ENCODE data around the gene PAGR1.
A peak's percentile ranks its signal among the peaks of the same experiment; 100 is the strongest.

Gene PAGR1

GRCh38 chr16:29812754-29813643 is 3.0 kb upstream of the PAGR1 start:
- Histone ChIP-seq H3K4me3 (ENCODE audit: low read length in 2 of 2) (peak overlapping the region; percentile 60 to 65), H3K9ac (ENCODE audit: low read depth in 1 of 2, low read length in 2 of 2) (peak overlapping the region in 1 of 2 donors; percentile 47), H3K27ac (ENCODE audit: low read depth in 2 of 2, low read length in 2 of 2) (peak overlapping the region in 1 of 2 donors; percentile 85), H3K27me3 (ENCODE audit: control insufficient read depth in 2 of 2, insufficient read depth in 2 of 2, low read length in 2 of 2) (no peaks in the 10 kb centered on the region), H3K9me3 (ENCODE audit: control insufficient read depth in 2 of 2, low read length in 2 of 2) (no peaks in the 10 kb centered on the region), H3K36me3 (ENCODE audit: control insufficient read depth in 2 of 2, insufficient read depth in 2 of 2, low read length in 2 of 2) (peaks cover 14 to 17% of the 10 kb centered on the region in 2 donors), H3K4me1 (ENCODE audit: control insufficient read depth in 2 of 2, insufficient read depth in 2 of 2, low read length in 2 of 2) (peaks cover 59 to 65% of the 10 kb centered on the region in 2 donors)

GRCh38 chr16:29813644-29814562 is 2.0 kb upstream of the PAGR1 start:
- Histone ChIP-seq H3K36me3 (ENCODE audit: control insufficient read depth in 2 of 2, insufficient read depth in 2 of 2, low read length in 2 of 2) (peaks cover 12 to 15% of the 10 kb centered on the region in 2 donors), H3K9me3 (ENCODE audit: control insufficient read depth in 2 of 2, low read length in 2 of 2) (no peaks in the 10 kb centered on the region), H3K27ac (ENCODE audit: low read depth in 2 of 2, low read length in 2 of 2) (no peak overlapping the region), H3K27me3 (ENCODE audit: control insufficient read depth in 2 of 2, insufficient read depth in 2 of 2, low read length in 2 of 2) (no peaks in the 10 kb centered on the region), H3K9ac (ENCODE audit: low read depth in 1 of 2, low read length in 2 of 2) (no peak overlapping the region), H3K4me1 (ENCODE audit: control insufficient read depth in 2 of 2, insufficient read depth in 2 of 2, low read length in 2 of 2) (peaks cover 54 to 66% of the 10 kb centered on the region in 2 donors), H3K4me3 (ENCODE audit: low read length in 2 of 2) (no peak overlapping the region)

GRCh38 chr16:29814592-29814991 is 1.4 kb upstream of the PAGR1 start:
- no peak overlapping the region for H3K27ac ChIP-seq (ENCODE audit: low read depth in 2 of 2, low read length in 2 of 2)
- H3K9ac ChIP-seq (ENCODE audit: low read depth in 1 of 2, low read length in 2 of 2) = peak overlapping the region in 1 of 2 donors; percentile 74
- no peaks in the 10 kb centered on the region for H3K27me3 ChIP-seq (ENCODE audit: control insufficient read depth in 2 of 2, insufficient read depth in 2 of 2, low read length in 2 of 2)
- peak overlapping the region in 1 of 2 donors; percentile 88 for H3K4me3 ChIP-seq (ENCODE audit: low read length in 2 of 2)
- peaks cover 55 to 64% of the 10 kb centered on the region in 2 donors for H3K4me1 ChIP-seq (ENCODE audit: control insufficient read depth in 2 of 2, insufficient read depth in 2 of 2, low read length in 2 of 2)
- H3K9me3 ChIP-seq (ENCODE audit: control insufficient read depth in 2 of 2, low read length in 2 of 2) = no peaks in the 10 kb centered on the region
- peaks cover 6 to 13% of the 10 kb centered on the region in 2 donors for H3K36me3 ChIP-seq (ENCODE audit: control insufficient read depth in 2 of 2, insufficient read depth in 2 of 2, low read length in 2 of 2)

GRCh38 chr16:29815032-29815721 is 775 bp upstream of the PAGR1 start:
- Histone ChIP-seq H3K27me3 (ENCODE audit: control insufficient read depth in 2 of 2, insufficient read depth in 2 of 2, low read length in 2 of 2) (no peaks in the 10 kb centered on the region), H3K4me1 (ENCODE audit: control insufficient read depth in 2 of 2, insufficient read depth in 2 of 2, low read length in 2 of 2) (peaks cover 55 to 63% of the 10 kb centered on the region in 2 donors), H3K9ac (ENCODE audit: low read depth in 1 of 2, low read length in 2 of 2) (peak overlapping the region in 1 of 2 donors; percentile 74), H3K4me3 (ENCODE audit: low read length in 2 of 2) (peak overlapping the region; percentile 88 to 89), H3K27ac (ENCODE audit: low read depth in 2 of 2, low read length in 2 of 2) (peak overlapping the region in 1 of 2 donors; percentile 95), H3K9me3 (ENCODE audit: control insufficient read depth in 2 of 2, low read length in 2 of 2) (no peaks in the 10 kb centered on the region), H3K36me3 (ENCODE audit: control insufficient read depth in 2 of 2, insufficient read depth in 2 of 2, low read length in 2 of 2) (peaks cover under 1 to 14% of the 10 kb centered on the region in 2 donors)

GRCh38 chr16:29816694-29817441 is 916 bp downstream of the PAGR1 start:
- peak overlapping the region; percentile 74 to 96 for H3K9ac ChIP-seq (ENCODE audit: low read depth in 1 of 2, low read length in 2 of 2)
- peaks cover 46 to 54% of the 10 kb centered on the region in 2 donors for H3K4me1 ChIP-seq (ENCODE audit: control insufficient read depth in 2 of 2, insufficient read depth in 2 of 2, low read length in 2 of 2)
- peak overlapping the region; percentile 88 to 89 for H3K4me3 ChIP-seq (ENCODE audit: low read length in 2 of 2)
- H3K27ac ChIP-seq (ENCODE audit: low read depth in 2 of 2, low read length in 2 of 2) = peak overlapping the region; percentile 91 to 95
- H3K9me3 ChIP-seq (ENCODE audit: control insufficient read depth in 2 of 2, low read length in 2 of 2) = no peaks in the 10 kb centered on the region
- H3K36me3 ChIP-seq (ENCODE audit: control insufficient read depth in 2 of 2, insufficient read depth in 2 of 2, low read length in 2 of 2) = peaks cover 0 to 12% of the 10 kb centered on the region in 2 donors
- no peaks in the 10 kb centered on the region for H3K27me3 ChIP-seq (ENCODE audit: control insufficient read depth in 2 of 2, insufficient read depth in 2 of 2, low read length in 2 of 2)

- Histone ChIP-seq H3K4me1 (ENCODE audit: control insufficient read depth in 2 of 2, insufficient read depth in 2 of 2, low read length in 2 of 2) (peaks cover 48 to 58% of the 10 kb centered on the region in 2 donors), H3K27ac (ENCODE audit: low read depth in 2 of 2, low read length in 2 of 2) (no peak overlapping the region)
These were observed 2.1 kb downstream of the PAGR1 start for GRCh38 chr16:29818082-29818481.

GRCh38 chr16:29819506-29819905 is 3.6 kb downstream of the PAGR1 start:
- Histone ChIP-seq H3K9me3 (ENCODE audit: control insufficient read depth in 2 of 2, low read length in 2 of 2) (no peaks in the 10 kb centered on the region), H3K9ac (ENCODE audit: low read depth in 1 of 2, low read length in 2 of 2) (peak overlapping the region; percentile 85 to 92), H3K4me3 (ENCODE audit: low read length in 2 of 2) (peak overlapping the region; percentile 78 to 96), H3K27me3 (ENCODE audit: control insufficient read depth in 2 of 2, insufficient read depth in 2 of 2, low read length in 2 of 2) (no peaks in the 10 kb centered on the region), H3K27ac (ENCODE audit: low read depth in 2 of 2, low read length in 2 of 2) (peak overlapping the region; percentile 96), H3K36me3 (ENCODE audit: control insufficient read depth in 2 of 2, insufficient read depth in 2 of 2, low read length in 2 of 2) (peaks cover 0 to 12% of the 10 kb centered on the region in 2 donors), H3K4me1 (ENCODE audit: control insufficient read depth in 2 of 2, insufficient read depth in 2 of 2, low read length in 2 of 2) (peaks cover 58 to 59% of the 10 kb centered on the region in 2 donors)

More at GRCh38 chr16:29818082-29818481, 2.1 kb downstream of the PAGR1 start:
- Histone ChIP-seq H3K27me3 (ENCODE audit: control insufficient read depth in 2 of 2, insufficient read depth in 2 of 2, low read length in 2 of 2) (no peaks in the 10 kb centered on the region), H3K4me3 (ENCODE audit: low read length in 2 of 2) (peak overlapping the region in 1 of 2 donors; percentile 22), H3K9ac (ENCODE audit: low read depth in 1 of 2, low read length in 2 of 2) (peak overlapping the region in 1 of 2 donors; percentile 9), H3K36me3 (ENCODE audit: control insufficient read depth in 2 of 2, insufficient read depth in 2 of 2, low read length in 2 of 2) (peaks cover 0 to 12% of the 10 kb centered on the region in 2 donors), H3K9me3 (ENCODE audit: control insufficient read depth in 2 of 2, low read length in 2 of 2) (no peaks in the 10 kb centered on the region)

GRCh38 chr16:29820271-29820701 is 4.3 kb downstream of the PAGR1 start, which contains the start of gene MVP:
TSS of gene MVP (plus strand) at chr16:29820462. CDS start at chr16:29830550, 10,088 bp downstream.
- H3K4me1 ChIP-seq (ENCODE audit: control insufficient read depth in 2 of 2, insufficient read depth in 2 of 2, low read length in 2 of 2) = peaks cover 60 to 62% of the 10 kb centered on the region in 2 donors
- peak within 1 kb of the TSS; percentile 85 to 92 for H3K9ac ChIP-seq (ENCODE audit: low read depth in 1 of 2, low read length in 2 of 2)
- H3K27me3 ChIP-seq (ENCODE audit: control insufficient read depth in 2 of 2, insufficient read depth in 2 of 2, low read length in 2 of 2) = no peaks in the 10 kb centered on the region
- peaks cover 0 to 12% of the 10 kb centered on the region in 2 donors for H3K36me3 ChIP-seq (ENCODE audit: control insufficient read depth in 2 of 2, insufficient read depth in 2 of 2, low read length in 2 of 2)
- peak within 1 kb of the TSS; percentile 78 to 96 for H3K4me3 ChIP-seq (ENCODE audit: low read length in 2 of 2)
- H3K27ac ChIP-seq (ENCODE audit: low read depth in 2 of 2, low read length in 2 of 2) = peak within 1 kb of the TSS; percentile 96
- H3K9me3 ChIP-seq (ENCODE audit: control insufficient read depth in 2 of 2, low read length in 2 of 2) = no peaks in the 10 kb centered on the region
